ENCODE results near the gene OTUD5.

OTUD5 gene

GRCh38 chrX:48923771-48924170, 33.6 kb downstream of the OTUD5 start:
- Mint-ChIP-seq H3K4me1 (peaks cover 23% of the 10 kb centered on the region), H3K27ac (no peak overlapping the region), H3K9me3 (peaks cover 38% of the 10 kb centered on the region), H3K27me3 (ENCODE audit: low read depth, poor library complexity) (peaks cover 3% of the 10 kb centered on the region), H3K36me3 (ENCODE audit: low read depth) (peaks cover 36% of the 10 kb centered on the region), H3K4me3 (no peak overlapping the region)
- DNase-seq = no peak
- TF ChIP-seq CTCF (IDR thresholded peaks at IDR 0.05) = no peak

GRCh38 chrX:48920718-48921104, 36.7 kb downstream of the OTUD5 start:
- H3K27ac Mint-ChIP-seq = no peak overlapping the region
- H3K9me3 Mint-ChIP-seq = peaks cover 44% of the 10 kb centered on the region
- no peak for DNase-seq
- peaks cover 33% of the 10 kb centered on the region for H3K4me1 Mint-ChIP-seq
- H3K4me3 Mint-ChIP-seq = peak overlapping the region; percentile 31
- peaks cover 5% of the 10 kb centered on the region for H3K27me3 Mint-ChIP-seq (ENCODE audit: low read depth, poor library complexity)
- no peak for TF ChIP-seq CTCF (IDR thresholded peaks at IDR 0.05)
- H3K36me3 Mint-ChIP-seq (ENCODE audit: low read depth) = peaks cover 16% of the 10 kb centered on the region

GRCh38 chrX:48919947-48920717, 37.3 kb downstream of the OTUD5 start:
- Mint-ChIP-seq H3K4me1 (peaks cover 33% of the 10 kb centered on the region), H3K27ac (no peak overlapping the region), H3K9me3 (peaks cover 38% of the 10 kb centered on the region), H3K27me3 (ENCODE audit: low read depth, poor library complexity) (peaks cover 5% of the 10 kb centered on the region), H3K36me3 (ENCODE audit: low read depth) (peaks cover 10% of the 10 kb centered on the region), H3K4me3 (peak overlapping the region; percentile 91)
- DNase-seq = no peak
- no peak for TF ChIP-seq CTCF (IDR thresholded peaks at IDR 0.05)

GRCh38 chrX:48919360-48919841, 38.0 kb downstream of the OTUD5 start:
- peaks cover 33% of the 10 kb centered on the region for H3K4me1 Mint-ChIP-seq
- H3K9me3 Mint-ChIP-seq = peaks cover 41% of the 10 kb centered on the region
- peak overlapping the region; percentile 91 for H3K27ac Mint-ChIP-seq
- peaks cover 6% of the 10 kb centered on the region for H3K36me3 Mint-ChIP-seq (ENCODE audit: low read depth)
- H3K4me3 Mint-ChIP-seq = peak overlapping the region; percentile 91
- no peak for TF ChIP-seq CTCF (IDR thresholded peaks at IDR 0.05)
- H3K27me3 Mint-ChIP-seq (ENCODE audit: low read depth, poor library complexity) = peaks cover 5% of the 10 kb centered on the region
- no peak for DNase-seq

GRCh38 chrX:48918643-48919340, 38.6 kb downstream of the OTUD5 start, which contains the start of gene PIM2:
PIM2 (minus strand) TSS chrX:48919024; CDS start chrX:48918834, 190 bp downstream.
- peak within 1 kb of the TSS; percentile 91 for H3K4me3 Mint-ChIP-seq
- no peak for TF ChIP-seq CTCF (IDR thresholded peaks at IDR 0.05)
- peaks cover 5% of the 10 kb centered on the region for H3K27me3 Mint-ChIP-seq (ENCODE audit: low read depth, poor library complexity)
- peaks cover 41% of the 10 kb centered on the region for H3K9me3 Mint-ChIP-seq
- peak; percentile 92 for DNase-seq
- H3K36me3 Mint-ChIP-seq (ENCODE audit: low read depth) = peaks cover 3% of the 10 kb centered on the region
- H3K4me1 Mint-ChIP-seq = peaks cover 33% of the 10 kb centered on the region
- peak within 1 kb of the TSS; percentile 91 for H3K27ac Mint-ChIP-seq
